Epithelial cell of esophagus (primary cell): ENCODE data around the gene ARSD.
"Not testable (repeated sequence)": the region's sequence is repeated elsewhere in the genome, so short reads cannot be mapped to it uniquely, and the experiment has no call there.

Experiments used
- DNase-seq: peaks from one replicate; pipeline ENCODE4 v3.0.0; 2010; ENCODE audit warnings: low read depth
- H3K4me3 ChIP-seq: 2 replicates; pipeline ENCODE4 v1.5.1; 2011; ENCODE audit warnings: mild to moderate bottlenecking, low read length, control low read depth
- CTCF ChIP-seq: IDR thresholded peaks from 2 replicates; pipeline ENCODE4 v1.5.1; 2011; ENCODE audit warnings: low read depth, mild to moderate bottlenecking, low read length, control low read depth, inconsistent platforms; ENCODE audit not compliant: insufficient read depth; ENCODE audit errors: missing control alignments

The ARSD gene

DNA sequence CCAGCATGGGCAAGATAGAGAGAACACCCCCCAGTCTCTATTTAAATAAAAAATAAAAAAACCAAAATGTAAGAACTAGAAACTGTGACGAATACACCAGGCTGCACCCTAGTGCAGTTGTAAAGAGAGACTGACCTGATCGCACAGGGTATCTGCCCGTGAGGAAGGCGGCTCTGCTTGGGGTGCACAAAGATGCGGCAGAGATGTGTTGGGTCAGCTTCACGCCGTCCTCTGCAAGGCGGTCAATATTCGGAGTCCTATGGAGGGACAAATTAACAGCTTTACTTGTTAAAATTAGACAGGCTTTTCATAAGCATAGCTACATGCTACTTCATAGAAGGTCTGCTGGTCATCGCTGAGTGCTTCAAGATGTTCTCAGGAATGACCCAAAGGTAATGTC is 26.1 kb upstream of the ARSD start:
- no peak overlapping the region for H3K4me3 ChIP-seq
- DNase-seq, result no peak
- TF ChIP-seq CTCF, result no peak

DNA sequence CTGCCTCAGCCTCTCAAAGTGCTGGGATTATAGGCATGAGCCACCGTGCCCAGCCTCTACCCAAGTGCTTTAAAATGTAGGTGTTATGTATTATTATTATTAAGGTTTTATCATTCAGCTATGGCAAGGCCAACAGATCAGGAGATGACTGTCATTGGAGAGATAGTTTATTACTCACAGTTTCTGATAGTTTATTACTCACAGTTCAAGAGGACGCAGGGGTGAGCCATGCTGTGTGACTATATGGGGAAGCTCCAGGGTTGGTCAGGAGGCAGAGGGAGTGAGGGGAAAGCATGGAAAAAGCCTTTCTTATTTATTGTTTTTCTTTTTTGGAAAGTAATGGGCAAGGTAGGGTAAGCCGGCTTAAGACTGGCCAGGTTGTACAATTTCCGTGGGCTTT is 25.4 kb upstream of the ARSD start:
- no peak for TF ChIP-seq CTCF
- peak; percentile 8 for DNase-seq
- H3K4me3 ChIP-seq, result no peak overlapping the region

- not testable (repeated sequence) for DNase-seq, H3K4me3 ChIP-seq
Measured at GRCh38 chrX:2937942-2938341, 8.8 kb upstream of the ARSD start.

DNA sequence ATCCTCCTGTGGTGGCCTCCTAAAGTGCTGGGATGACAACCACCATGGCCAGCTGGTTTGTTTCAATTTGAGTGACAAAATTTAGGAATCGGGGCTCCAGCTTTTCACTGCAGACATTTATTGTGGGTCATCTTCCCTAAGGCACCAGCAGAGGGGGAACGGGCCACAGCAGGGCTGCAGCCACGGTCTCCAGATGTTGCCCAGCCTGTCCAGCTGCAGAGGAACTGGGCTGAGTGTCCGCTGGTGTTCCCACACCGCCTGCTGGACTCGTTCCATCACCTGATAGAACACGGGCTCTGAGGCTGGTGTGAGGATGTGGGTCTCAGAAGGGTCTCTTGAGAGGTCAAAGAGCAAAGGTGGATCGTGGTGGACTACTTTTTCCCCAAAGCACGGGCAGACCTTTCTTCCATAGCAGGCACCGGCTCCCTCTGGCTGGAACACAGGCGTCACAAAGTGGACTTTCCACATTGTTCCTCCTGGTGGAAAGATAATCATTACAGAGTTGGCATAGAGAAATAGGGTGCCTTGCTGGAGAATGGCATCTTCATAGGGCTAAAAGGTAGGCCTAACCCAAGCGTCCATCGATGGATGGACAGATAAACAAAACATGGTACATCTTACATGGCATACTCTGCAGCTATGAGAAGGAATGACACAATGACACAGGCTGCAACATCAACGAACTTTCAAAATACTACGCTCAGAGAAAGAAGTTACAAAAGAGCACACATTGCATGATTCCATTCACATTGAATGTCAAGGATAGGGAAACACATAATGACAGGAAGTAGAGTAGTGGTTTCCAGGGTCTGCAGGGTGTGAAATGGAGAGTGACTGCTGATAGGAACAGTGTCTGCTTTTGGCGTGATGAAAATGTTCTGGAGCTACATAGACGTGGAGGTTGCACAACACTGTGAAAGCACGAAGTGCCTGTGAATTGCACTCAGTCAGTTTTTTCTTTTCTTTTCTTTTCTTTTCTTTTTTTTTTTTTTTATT is 5.9 kb upstream of the ARSD start:
- no peak for TF ChIP-seq CTCF
- no peak for DNase-seq
- H3K4me3 ChIP-seq, result no peak overlapping the region

- H3K4me3 ChIP-seq, result no peak overlapping the region
- TF ChIP-seq CTCF, result no peak
- peak; percentile 57 for DNase-seq
Measured at GRCh38 chrX:2933125-2933900, 4.2 kb upstream of the ARSD start.

GRCh38 chrX:2931612-2932011 is 2.5 kb upstream of the ARSD start:
- no peak overlapping the region for H3K4me3 ChIP-seq
- DNase-seq, result no peak
- TF ChIP-seq CTCF, result no peak

- no peak for DNase-seq
- no peak for TF ChIP-seq CTCF
- H3K4me3 ChIP-seq, result no peak overlapping the region
Measured at GRCh38 chrX:2931155-2931554, 2.0 kb upstream of the ARSD start.
